Raji (cell line): ENCODE measurements around the gene SERPINF2.

Source experiments
- POLR2A ChIP-seq: IDR thresholded peaks from 2 replicates; pipeline ENCODE4 v1.6.1; 2011; ENCODE audit warnings: low read depth, low read length, control low read depth; ENCODE audit not compliant: insufficient read depth

Gene SERPINF2

GRCh38 chr17:1792495-1793446, 50.1 kb downstream of the SERPINF2 start:
- TF ChIP-seq POLR2A = no peak

DNA sequence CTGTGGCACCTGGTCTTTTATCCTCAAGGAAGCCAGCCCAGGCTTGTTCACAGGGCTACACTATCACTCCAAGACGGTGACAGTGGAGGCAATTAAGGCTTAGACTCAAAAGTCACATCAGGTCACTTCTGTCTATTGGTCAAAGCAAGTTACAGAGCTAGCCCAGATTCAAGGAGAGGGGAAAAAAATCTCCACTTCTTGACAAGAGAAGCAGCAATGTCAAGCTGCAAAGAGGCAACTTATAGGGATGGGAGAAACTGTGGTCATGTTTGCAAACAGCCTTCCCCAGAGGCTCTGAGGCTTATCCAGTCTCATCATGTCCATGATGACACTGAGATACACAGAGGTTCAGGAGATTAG, 50.8 kb downstream of the SERPINF2 start:
- TF ChIP-seq POLR2A = no peak

- no peak for TF ChIP-seq POLR2A
Observed at GRCh38 chr17:1796800-1797199, 54.1 kb downstream of the SERPINF2 start.

- no peak for TF ChIP-seq POLR2A
Observed at GRCh38 chr17:1797323-1797722, 54.7 kb downstream of the SERPINF2 start.

DNA sequence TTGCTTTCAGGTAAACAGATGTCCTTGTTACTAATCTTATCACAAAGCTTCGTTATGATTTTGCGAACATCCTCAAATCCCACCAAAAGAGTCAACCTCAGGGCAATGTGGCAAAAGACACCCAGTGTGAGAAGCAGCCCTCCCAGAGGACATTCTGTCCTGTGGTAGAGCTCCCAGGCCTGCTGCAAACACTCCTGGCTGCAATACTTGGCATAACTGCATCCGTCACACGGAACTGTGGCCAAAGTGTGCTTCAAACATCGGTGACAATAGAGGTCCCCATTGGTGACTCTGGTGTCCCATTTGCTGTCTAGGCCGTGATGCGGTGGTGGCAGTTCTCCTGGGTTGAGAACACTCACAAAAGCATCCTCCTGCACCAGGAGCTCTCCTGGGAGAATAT, 57.6 kb downstream of the SERPINF2 start:
- no peak for TF ChIP-seq POLR2A

DNA sequence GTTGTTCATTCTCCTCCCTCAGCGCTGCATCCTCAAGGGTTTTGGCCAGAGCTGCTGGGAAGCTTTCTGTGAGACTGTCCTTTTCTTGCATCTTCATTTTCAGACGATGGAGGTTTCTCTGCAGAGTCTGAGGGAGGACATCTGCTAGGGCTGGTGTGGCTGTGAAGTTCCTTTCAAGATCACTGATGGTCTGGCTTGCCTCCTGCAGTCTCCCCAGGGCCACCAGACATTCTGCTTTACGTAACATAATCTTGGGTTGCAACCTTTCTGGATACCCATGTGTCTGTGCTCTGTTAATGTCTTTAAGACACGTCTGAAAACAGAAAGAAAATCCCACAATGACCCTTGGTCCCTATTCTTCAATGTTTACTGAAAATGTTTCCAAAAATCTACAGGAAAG, 58.0 kb downstream of the SERPINF2 start:
- TF ChIP-seq POLR2A = no peak

DNA sequence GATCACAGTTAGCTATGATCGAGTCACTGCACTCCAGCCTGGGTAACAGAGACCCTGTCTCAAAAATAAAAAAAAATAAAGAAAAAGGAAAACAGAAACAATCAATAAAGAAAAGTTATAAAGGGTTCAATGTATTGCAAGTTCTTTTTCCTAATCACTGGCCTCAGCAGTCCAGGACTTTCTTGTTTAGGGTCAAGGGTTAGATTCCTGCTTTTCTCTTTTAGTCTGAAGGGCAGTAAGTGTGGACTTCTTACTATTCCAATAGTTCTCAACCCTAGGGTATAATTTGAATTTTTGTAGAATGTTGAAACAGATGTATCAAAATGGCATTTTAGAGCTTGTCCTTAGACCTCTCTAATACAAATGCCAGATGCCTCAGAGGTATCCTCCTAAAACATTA, 59.8 kb downstream of the SERPINF2 start:
- no peak for TF ChIP-seq POLR2A

DNA sequence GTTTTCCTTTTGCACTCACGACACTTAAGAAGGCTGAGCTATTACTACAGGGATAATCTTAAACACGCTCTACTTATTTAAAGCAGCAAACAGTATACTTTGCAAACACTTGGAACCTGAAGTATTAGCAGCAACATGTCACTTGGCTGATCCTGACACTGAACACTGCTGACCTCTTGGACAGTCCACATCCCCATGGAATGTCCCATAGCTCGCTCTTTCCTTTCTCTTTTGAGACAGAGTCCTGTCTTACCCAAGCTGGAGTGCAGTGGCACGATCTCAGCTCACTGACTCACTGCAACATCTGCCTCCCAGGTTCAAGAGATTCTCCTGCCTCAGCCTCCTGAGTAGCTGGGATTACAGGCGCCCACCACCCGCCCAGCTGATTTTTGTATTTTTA, 60.6 kb downstream of the SERPINF2 start:
- TF ChIP-seq POLR2A = no peak
